ENCODE measurements around the gene LRBA.
A peak's percentile ranks its signal among the peaks of the same experiment; 100 is the strongest.
"Not testable (repeated sequence)": the region's sequence is repeated elsewhere in the genome, so short reads cannot be mapped to it uniquely, and the experiment has no call there.

LRBA gene

GRCh38 chr4:150540536-150540935, 474.5 kb downstream of the LRBA start:
- Histone ChIP-seq H3K36me3 (ENCODE audit: control insufficient read depth, low read depth, low read length) (no peaks in the 10 kb centered on the region), H3K9me3 (ENCODE audit: control insufficient read depth, low read depth, low read length) (no peaks in the 10 kb centered on the region), H3K4me3 (ENCODE audit: low read length) (no peak overlapping the region), H3K4me1 (ENCODE audit: control insufficient read depth, low read depth, low read length) (peaks cover 17% of the 10 kb centered on the region), H3K27me3 (ENCODE audit: control insufficient read depth, insufficient read depth, low read length) (no peaks in the 10 kb centered on the region), H3K9ac (ENCODE audit: low read length) (no peak overlapping the region), H3K27ac (ENCODE audit: low read length) (no peak overlapping the region)

- H3K27me3 ChIP-seq (ENCODE audit: control insufficient read depth, insufficient read depth, low read length); H3K27ac ChIP-seq (ENCODE audit: low read length); H3K9ac ChIP-seq (ENCODE audit: low read length); H3K36me3 ChIP-seq (ENCODE audit: control insufficient read depth, low read depth, low read length); H3K9me3 ChIP-seq (ENCODE audit: control insufficient read depth, low read depth, low read length); H3K4me3 ChIP-seq (ENCODE audit: low read length): not testable (repeated sequence)
- H3K4me1 ChIP-seq (ENCODE audit: control insufficient read depth, low read depth, low read length): peaks cover 17% of the 10 kb centered on the region
Measured at GRCh38 chr4:150537911-150538310, 477.2 kb downstream of the LRBA start.

- no peak overlapping the region for H3K9ac ChIP-seq (ENCODE audit: low read length)
- H3K36me3 ChIP-seq (ENCODE audit: control insufficient read depth, low read depth, low read length): no peaks in the 10 kb centered on the region
- peaks cover 3% of the 10 kb centered on the region for H3K4me1 ChIP-seq (ENCODE audit: control insufficient read depth, low read depth, low read length)
- no peaks in the 10 kb centered on the region for H3K27me3 ChIP-seq (ENCODE audit: control insufficient read depth, insufficient read depth, low read length)
- H3K27ac ChIP-seq (ENCODE audit: low read length): no peak overlapping the region
- no peak overlapping the region for H3K4me3 ChIP-seq (ENCODE audit: low read length)
- H3K9me3 ChIP-seq (ENCODE audit: control insufficient read depth, low read depth, low read length): no peaks in the 10 kb centered on the region
Measured at GRCh38 chr4:150534818-150535217, 480.3 kb downstream of the LRBA start.

GRCh38 chr4:150533673-150534072, 481.4 kb downstream of the LRBA start:
- Histone ChIP-seq H3K9me3 (ENCODE audit: control insufficient read depth, low read depth, low read length) (no peaks in the 10 kb centered on the region), H3K27me3 (ENCODE audit: control insufficient read depth, insufficient read depth, low read length) (no peaks in the 10 kb centered on the region), H3K36me3 (ENCODE audit: control insufficient read depth, low read depth, low read length) (no peaks in the 10 kb centered on the region), H3K9ac (ENCODE audit: low read length) (no peak overlapping the region), H3K27ac (ENCODE audit: low read length) (no peak overlapping the region), H3K4me3 (ENCODE audit: low read length) (no peak overlapping the region), H3K4me1 (ENCODE audit: control insufficient read depth, low read depth, low read length) (no peaks in the 10 kb centered on the region)

- H3K27me3 ChIP-seq (ENCODE audit: control insufficient read depth, insufficient read depth, low read length): no peaks in the 10 kb centered on the region
- no peak overlapping the region for H3K9ac ChIP-seq (ENCODE audit: low read length)
- H3K4me1 ChIP-seq (ENCODE audit: control insufficient read depth, low read depth, low read length): no peaks in the 10 kb centered on the region
- no peaks in the 10 kb centered on the region for H3K9me3 ChIP-seq (ENCODE audit: control insufficient read depth, low read depth, low read length)
- H3K27ac ChIP-seq (ENCODE audit: low read length): no peak overlapping the region
- no peaks in the 10 kb centered on the region for H3K36me3 ChIP-seq (ENCODE audit: control insufficient read depth, low read depth, low read length)
- no peak overlapping the region for H3K4me3 ChIP-seq (ENCODE audit: low read length)
Measured at GRCh38 chr4:150525321-150525868, 489.7 kb downstream of the LRBA start.

- Histone ChIP-seq H3K36me3 (ENCODE audit: control insufficient read depth, low read depth, low read length) (no peaks in the 10 kb centered on the region), H3K4me3 (ENCODE audit: low read length) (no peak overlapping the region), H3K4me1 (ENCODE audit: control insufficient read depth, low read depth, low read length) (no peaks in the 10 kb centered on the region)
Measured at GRCh38 chr4:150518559-150518958, 496.5 kb downstream of the LRBA start.

GRCh38 chr4:150515135-150515534, 499.9 kb downstream of the LRBA start:
- no peak overlapping the region for H3K9ac ChIP-seq (ENCODE audit: low read length)
- H3K4me3 ChIP-seq (ENCODE audit: low read length): no peak overlapping the region
- H3K4me1 ChIP-seq (ENCODE audit: control insufficient read depth, low read depth, low read length): no peaks in the 10 kb centered on the region
- no peak overlapping the region for H3K27ac ChIP-seq (ENCODE audit: low read length)
- H3K36me3 ChIP-seq (ENCODE audit: control insufficient read depth, low read depth, low read length): no peaks in the 10 kb centered on the region
- no peaks in the 10 kb centered on the region for H3K27me3 ChIP-seq (ENCODE audit: control insufficient read depth, insufficient read depth, low read length)
- H3K9me3 ChIP-seq (ENCODE audit: control insufficient read depth, low read depth, low read length): no peaks in the 10 kb centered on the region

More at GRCh38 chr4:150518559-150518958, 496.5 kb downstream of the LRBA start:
- H3K27ac ChIP-seq (ENCODE audit: low read length): peak overlapping the region; percentile 30
- H3K9me3 ChIP-seq (ENCODE audit: control insufficient read depth, low read depth, low read length): no peaks in the 10 kb centered on the region
- no peaks in the 10 kb centered on the region for H3K27me3 ChIP-seq (ENCODE audit: control insufficient read depth, insufficient read depth, low read length)
- no peak overlapping the region for H3K9ac ChIP-seq (ENCODE audit: low read length)

- H3K4me1 ChIP-seq (ENCODE audit: control insufficient read depth, low read depth, low read length): no peaks in the 10 kb centered on the region
- no peak overlapping the region for H3K27ac ChIP-seq (ENCODE audit: low read length)
- H3K9ac ChIP-seq (ENCODE audit: low read length): no peak overlapping the region
- no peaks in the 10 kb centered on the region for H3K36me3 ChIP-seq (ENCODE audit: control insufficient read depth, low read depth, low read length)
- no peaks in the 10 kb centered on the region for H3K27me3 ChIP-seq (ENCODE audit: control insufficient read depth, insufficient read depth, low read length)
- H3K9me3 ChIP-seq (ENCODE audit: control insufficient read depth, low read depth, low read length): no peaks in the 10 kb centered on the region
- no peak overlapping the region for H3K4me3 ChIP-seq (ENCODE audit: low read length)
Measured at GRCh38 chr4:150514709-150515108, 500.4 kb downstream of the LRBA start.

GRCh38 chr4:150510176-150510865, 504.8 kb downstream of the LRBA start:
- H3K27ac ChIP-seq (ENCODE audit: low read length): no peak overlapping the region
- H3K9me3 ChIP-seq (ENCODE audit: control insufficient read depth, low read depth, low read length): no peaks in the 10 kb centered on the region
- no peak overlapping the region for H3K4me3 ChIP-seq (ENCODE audit: low read length)
- no peaks in the 10 kb centered on the region for H3K4me1 ChIP-seq (ENCODE audit: control insufficient read depth, low read depth, low read length)
- H3K27me3 ChIP-seq (ENCODE audit: control insufficient read depth, insufficient read depth, low read length): no peaks in the 10 kb centered on the region
- no peaks in the 10 kb centered on the region for H3K36me3 ChIP-seq (ENCODE audit: control insufficient read depth, low read depth, low read length)
- no peak overlapping the region for H3K9ac ChIP-seq (ENCODE audit: low read length)

- H3K4me1 ChIP-seq (ENCODE audit: control insufficient read depth, low read depth, low read length); H3K27ac ChIP-seq (ENCODE audit: low read length); H3K9ac ChIP-seq (ENCODE audit: low read length); H3K27me3 ChIP-seq (ENCODE audit: control insufficient read depth, insufficient read depth, low read length); H3K9me3 ChIP-seq (ENCODE audit: control insufficient read depth, low read depth, low read length); H3K36me3 ChIP-seq (ENCODE audit: control insufficient read depth, low read depth, low read length); H3K4me3 ChIP-seq (ENCODE audit: low read length): not testable (repeated sequence)
Measured at GRCh38 chr4:150507656-150508055, 507.4 kb downstream of the LRBA start.

GRCh38 chr4:150501983-150502382, 513.1 kb downstream of the LRBA start:
- Histone ChIP-seq H3K4me3 (ENCODE audit: low read length) (no peak overlapping the region), H3K4me1 (ENCODE audit: control insufficient read depth, low read depth, low read length) (no peaks in the 10 kb centered on the region), H3K27me3 (ENCODE audit: control insufficient read depth, insufficient read depth, low read length) (no peaks in the 10 kb centered on the region), H3K36me3 (ENCODE audit: control insufficient read depth, low read depth, low read length) (no peaks in the 10 kb centered on the region), H3K27ac (ENCODE audit: low read length) (no peak overlapping the region), H3K9ac (ENCODE audit: low read length) (no peak overlapping the region), H3K9me3 (ENCODE audit: control insufficient read depth, low read depth, low read length) (no peaks in the 10 kb centered on the region)

- Histone ChIP-seq H3K36me3 (ENCODE audit: control insufficient read depth, low read depth, low read length) (no peaks in the 10 kb centered on the region), H3K27ac (ENCODE audit: low read length) (no peak overlapping the region), H3K27me3 (ENCODE audit: control insufficient read depth, insufficient read depth, low read length) (no peaks in the 10 kb centered on the region), H3K9me3 (ENCODE audit: control insufficient read depth, low read depth, low read length) (no peaks in the 10 kb centered on the region), H3K9ac (ENCODE audit: low read length) (no peak overlapping the region), H3K4me3 (ENCODE audit: low read length) (no peak overlapping the region), H3K4me1 (ENCODE audit: control insufficient read depth, low read depth, low read length) (no peaks in the 10 kb centered on the region)
Measured at GRCh38 chr4:150501009-150501727, 513.9 kb downstream of the LRBA start.
